Measurements from ENCODE around the gene FOXP1. TPM values are rescaled to one million over a fixed set of nuclear protein-coding genes. Genes with fewer than 3 reads are reported as not detected.

FOXP1 gene
- total RNA-seq, 2 donors from 2014 or later, result 42.1 to 50.0 TPM

- peak; percentile 8 to 71 for ATAC-seq
- intact Hi-C loops (cut with DNase I), result no loop called here
- no peak for DNase-seq
Observed at GRCh38 chr3:71055257-71056001, 528.1 kb downstream of the FOXP1 start.

DNA sequence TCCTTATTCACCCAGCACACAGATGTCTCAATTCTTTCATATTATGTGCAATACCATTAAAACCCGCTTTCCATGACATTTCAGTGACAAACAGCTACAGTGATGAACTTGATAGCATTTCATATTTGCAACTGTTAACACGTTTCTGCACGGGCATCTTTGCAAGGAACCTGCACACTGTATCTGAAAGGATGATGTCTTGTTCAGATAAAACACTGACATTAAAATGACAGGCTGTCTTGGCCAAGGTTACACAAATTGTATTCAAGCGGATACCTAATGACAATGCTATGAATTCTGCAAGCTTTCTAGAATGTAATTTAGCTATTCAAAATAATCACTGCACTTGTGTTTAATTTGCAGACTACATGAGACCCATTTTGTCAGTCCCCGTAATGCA, 529.2 kb downstream of the FOXP1 start:
- intact Hi-C loops (cut with DNase I), result no loop called here

DNA sequence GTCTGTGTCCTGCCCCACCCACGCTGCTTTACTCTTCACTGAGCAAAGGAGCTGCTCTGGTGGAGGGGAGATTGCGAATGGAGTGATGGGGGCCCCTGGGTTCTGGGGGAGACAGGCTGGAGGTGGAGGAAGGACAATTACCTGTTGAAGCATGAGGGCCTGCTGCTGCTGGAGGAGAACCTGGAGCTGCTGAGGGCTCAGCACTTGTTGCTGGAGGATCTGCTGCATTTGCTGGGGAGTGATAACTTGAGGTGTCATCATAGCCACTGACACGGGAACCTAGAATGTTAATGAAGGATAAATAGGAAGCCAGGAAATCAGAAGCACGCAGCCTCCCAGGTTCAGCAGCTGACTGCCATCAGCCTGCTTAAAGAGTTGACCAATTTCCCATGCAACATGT, 530.0 kb downstream of the FOXP1 start:
- DNase-seq, result no peak
- intact Hi-C loops (cut with DNase I), result no loop called here
- ATAC-seq, result no peak

More for the DNA sequence above, 529.2 kb downstream of the FOXP1 start:
- DNase-seq, result no peak
- ATAC-seq, result no peak

DNA sequence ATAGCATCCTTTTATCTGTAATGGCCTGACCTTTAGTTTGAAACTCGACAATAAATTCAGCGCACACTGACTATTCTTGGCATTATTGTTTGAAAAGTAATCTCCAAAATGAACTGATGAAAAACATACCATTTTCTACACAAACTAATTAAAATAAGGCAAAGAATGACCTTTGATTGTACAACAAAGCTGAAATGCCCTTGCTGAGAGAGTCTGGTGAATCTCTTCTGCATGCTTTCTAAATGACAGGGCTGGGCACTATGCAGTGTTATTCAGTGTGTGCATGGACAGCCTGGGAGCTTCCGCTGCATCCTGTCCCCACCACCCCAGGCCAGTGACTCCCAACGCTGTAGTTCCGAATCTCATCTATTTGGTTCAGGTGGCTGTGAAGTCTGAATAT, 530.8 kb downstream of the FOXP1 start:
- DNase-seq, result no peak
- intact Hi-C loops (cut with DNase I), result no loop called here
- ATAC-seq, result peak; percentile 24 to 59

DNA sequence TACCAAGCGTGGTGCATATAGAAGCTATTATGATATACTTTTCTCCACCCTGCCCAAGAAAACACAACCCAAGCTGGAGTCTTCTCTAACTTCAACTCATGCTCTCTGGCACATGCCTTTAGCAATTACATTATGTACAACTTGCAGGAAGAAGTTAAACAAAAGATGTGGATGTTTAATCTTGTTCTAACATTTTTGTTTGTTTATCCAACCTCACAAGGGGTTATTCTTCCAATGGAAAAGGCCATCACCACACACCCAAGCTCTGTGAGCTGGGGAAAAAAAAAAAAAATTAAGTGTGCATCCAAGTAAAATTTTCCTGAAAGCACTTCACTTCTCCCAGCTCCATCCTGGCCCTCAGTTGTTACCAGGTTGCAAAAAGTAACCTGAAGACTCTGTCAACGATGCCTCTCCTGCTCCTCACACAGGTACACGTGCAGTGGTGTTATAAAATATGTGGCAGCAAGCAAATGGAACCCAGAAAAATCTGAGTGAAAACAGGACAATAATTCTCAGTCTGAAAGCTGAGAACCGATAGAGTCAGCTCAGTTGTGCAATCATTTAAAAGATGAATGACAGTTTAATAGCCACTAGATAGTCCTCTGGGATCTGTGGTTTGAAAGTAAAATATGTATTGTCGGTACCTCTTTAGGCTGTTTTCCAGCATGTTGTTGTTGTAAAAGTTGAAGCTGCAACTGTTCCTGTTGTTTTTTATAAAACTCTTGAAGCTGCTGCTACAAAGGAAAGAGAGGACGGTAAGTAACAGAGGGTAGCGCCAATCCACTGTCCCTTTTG, 531.4 kb downstream of the FOXP1 start:
- no peak for DNase-seq
- peak in 1 of 2 donors; percentile 25 for ATAC-seq
- intact Hi-C loops (cut with DNase I), result no loop called here

- DNase-seq (no peak), ATAC-seq (no peak)
- intact Hi-C loops (cut with DNase I), result no loop called here
Observed at GRCh38 chr3:71051259-71051595, 532.3 kb downstream of the FOXP1 start.

GRCh38 chr3:71050538-71051258, 532.8 kb downstream of the FOXP1 start:
- ATAC-seq, result peak in 1 of 2 donors; percentile 25
- DNase-seq, result no peak
- intact Hi-C loops (cut with DNase I), result no loop called here

GRCh38 chr3:71050166-71050537, 533.4 kb downstream of the FOXP1 start:
- ATAC-seq (no peak), DNase-seq (no peak)
- intact Hi-C loops (cut with DNase I), result no loop called here

GRCh38 chr3:71048948-71049347, 534.6 kb downstream of the FOXP1 start:
- DNase-seq (peak; percentile 42), ATAC-seq (peak in 1 of 2 donors; percentile 40)
- intact Hi-C loops (cut with DNase I), result no loop called here

DNA sequence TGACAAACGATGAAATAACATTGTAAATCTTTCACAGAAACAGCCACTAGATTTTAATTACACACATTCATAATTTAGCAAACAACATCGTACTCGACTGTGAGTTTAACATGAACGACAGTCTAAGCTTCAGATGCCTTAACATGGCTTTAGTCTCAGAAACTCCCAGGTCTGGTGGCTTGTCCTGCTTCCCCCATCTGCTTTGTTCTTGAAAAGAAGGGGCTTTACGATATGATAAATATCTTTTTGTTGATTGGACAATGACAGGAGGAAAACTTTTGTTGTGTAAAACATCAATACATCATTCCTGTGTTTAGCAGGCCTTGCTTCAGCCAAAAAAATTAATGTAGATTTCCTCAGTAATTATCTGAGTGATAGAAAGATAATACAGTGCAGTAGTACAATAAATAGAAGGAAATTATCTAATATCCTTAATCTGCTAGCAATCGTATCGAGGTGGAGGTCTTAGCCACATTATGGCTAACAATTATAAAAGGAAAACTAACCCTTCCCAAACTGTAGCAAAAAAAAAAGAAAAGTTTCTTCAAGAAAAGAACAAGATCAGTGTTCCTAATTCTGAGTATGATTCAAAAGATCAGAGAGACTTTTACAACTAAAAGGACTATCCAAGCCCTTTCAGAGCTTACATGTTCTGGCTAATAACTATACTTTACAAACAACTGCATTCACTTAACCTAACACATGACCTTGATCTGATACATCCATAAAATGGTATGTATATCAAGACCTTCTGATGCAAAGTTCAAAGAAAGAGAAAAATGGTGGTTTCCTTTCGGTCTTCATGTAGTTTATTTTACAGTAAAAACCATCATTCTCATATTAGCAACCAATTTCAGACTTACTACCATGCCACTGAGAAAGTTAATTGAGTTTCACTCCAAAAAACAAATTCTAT, 535.7 kb downstream of the FOXP1 start:
- DNase-seq (no peak), ATAC-seq (no peak)
- intact Hi-C loops (cut with DNase I), result no loop called here

DNA sequence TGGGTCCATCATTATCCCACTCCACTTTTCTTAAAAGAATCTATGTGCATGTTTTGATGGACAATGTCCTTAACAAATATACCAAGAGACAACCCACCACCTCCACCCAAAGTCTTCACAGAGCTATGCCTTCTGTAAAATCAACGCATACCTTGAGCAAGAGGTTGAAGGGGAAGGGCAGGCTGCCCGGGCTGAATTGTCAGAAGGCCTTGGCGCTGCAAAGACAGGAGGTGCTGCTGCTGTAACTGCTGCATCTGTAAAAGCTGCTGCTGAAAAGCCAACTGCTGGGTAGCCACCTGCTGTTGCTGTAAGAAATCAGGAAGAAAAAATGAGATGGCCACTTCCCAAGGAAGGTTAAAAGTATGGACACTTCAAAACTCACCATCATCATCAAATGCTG, 536.7 kb downstream of the FOXP1 start:
- intact Hi-C loops (cut with DNase I), result no loop called here
- ATAC-seq, result no peak
- DNase-seq, result no peak

DNA sequence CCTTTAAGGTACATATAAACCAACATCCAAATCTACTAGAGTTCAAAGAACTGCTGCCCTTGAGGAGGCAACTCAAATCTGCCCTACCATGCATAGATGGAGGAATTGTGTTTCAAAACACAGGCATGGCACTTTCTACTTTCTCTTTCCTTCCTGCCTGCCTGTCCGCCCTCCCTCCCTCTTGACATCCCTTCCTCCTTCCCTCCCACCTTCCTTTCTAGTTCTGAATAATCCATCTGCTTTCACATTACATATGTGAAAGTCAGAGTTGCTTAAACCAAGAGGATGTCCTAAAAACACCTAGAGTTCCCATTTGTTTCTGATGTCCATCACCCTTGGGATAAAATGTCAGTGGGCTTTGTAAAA, 537.6 kb downstream of the FOXP1 start:
- intact Hi-C loops (cut with DNase I), result no loop called here
- no peak for ATAC-seq
- no peak for DNase-seq

DNA sequence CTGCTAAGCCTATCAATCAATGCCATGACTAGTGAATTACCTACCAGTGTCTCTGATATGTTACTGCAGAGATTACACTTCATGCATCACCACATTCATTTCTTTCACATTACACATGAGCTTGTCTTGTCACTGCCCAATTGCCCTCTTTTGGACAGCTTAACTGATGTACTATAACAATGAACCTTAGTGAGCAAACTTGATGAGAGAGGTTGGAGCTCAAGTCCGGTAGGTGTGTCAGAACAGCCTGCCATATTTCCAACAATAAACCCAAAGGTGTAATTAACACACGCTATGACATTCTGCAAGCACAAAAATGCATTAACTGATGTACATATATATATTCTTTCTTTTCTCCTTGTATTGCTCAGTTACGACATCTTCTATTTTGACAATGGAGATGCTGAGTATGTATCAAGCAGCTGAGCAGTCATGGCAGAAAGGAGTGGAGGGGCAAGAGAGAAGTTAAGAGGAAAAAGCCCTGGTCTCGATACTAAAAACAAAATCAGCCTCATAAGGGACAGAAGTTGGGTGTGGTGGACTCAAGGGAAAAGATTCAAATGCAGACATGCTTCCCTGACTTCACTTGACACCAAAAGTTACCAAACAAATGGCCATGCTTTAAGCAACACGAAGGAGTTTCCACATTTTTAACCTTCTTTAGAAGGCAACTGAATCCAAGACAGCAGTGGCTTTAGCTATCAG, 538.2 kb downstream of the FOXP1 start:
- intact Hi-C loops (cut with DNase I), result no loop called here
- no peak for ATAC-seq
- no peak for DNase-seq

DNA sequence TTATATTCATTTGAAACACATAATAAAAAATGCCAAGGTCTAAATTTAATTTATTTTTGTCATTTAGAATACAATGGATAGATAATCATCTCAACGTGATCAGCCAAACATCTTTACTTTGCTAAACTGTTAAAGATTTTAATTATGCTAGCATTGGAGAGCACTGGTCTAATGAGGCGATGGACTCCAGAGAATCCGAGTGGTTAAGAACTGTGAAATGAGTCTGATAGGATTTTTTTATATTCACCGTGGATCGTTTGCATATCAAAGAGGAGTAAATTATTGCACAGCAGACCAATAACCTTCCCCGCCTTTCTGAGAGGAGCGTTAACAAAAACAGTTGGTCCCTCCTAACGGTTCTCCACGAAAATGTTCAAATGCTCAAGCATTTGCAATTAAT, 540.8 kb downstream of the FOXP1 start:
- DNase-seq, result no peak
- no peak for ATAC-seq
- intact Hi-C loops (cut with DNase I), result no loop called here

- intact Hi-C loops (cut with DNase I), result no loop called here
- no peak for ATAC-seq
- DNase-seq, result no peak
Observed at GRCh38 chr3:71041371-71041770, 542.2 kb downstream of the FOXP1 start.

- intact Hi-C loops (cut with DNase I), result no loop called here
- ATAC-seq (no peak), DNase-seq (no peak)
Observed at GRCh38 chr3:71039332-71039731, 544.2 kb downstream of the FOXP1 start.

DNA sequence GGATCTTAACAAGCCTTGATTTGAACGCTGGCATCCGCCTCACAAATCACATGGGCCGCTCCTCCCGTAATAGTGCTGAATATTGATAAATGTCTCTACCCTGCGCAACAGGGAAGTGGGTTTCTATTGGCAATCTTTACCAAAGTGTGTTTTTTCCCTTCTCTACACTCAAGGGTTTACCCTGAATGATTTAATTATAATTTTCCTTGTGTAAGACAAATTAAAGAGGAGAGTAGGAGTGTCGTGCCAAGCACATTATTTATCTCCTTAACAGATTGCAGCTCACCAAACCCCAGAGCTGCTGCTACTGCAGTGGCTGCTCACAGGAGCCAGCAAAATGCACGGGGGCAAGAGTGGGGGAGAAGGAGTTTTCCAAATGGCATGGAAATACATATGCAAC, 545.8 kb downstream of the FOXP1 start:
- intact Hi-C loops (cut with DNase I), result no loop called here

DNA sequence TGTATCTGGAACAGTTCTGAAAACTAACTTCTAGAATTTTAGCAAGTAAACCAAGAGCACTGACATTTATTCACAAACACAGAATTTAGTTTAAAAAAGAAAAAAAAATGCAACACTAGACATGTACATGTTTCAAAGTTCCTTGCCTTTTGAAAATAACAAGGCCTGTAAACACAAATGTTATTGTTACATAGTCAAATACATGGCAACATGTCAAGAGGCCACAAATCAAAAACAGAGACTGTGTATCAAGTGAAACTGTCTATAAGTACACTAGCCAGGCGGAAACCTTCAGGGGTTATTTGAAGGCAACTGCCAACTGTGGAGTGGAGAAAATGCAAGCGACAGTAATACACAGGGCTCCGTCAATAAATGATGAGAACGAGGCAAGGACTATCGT, 547.6 kb downstream of the FOXP1 start:
- ATAC-seq (no peak), DNase-seq (no peak)
- intact Hi-C loops (cut with DNase I), result no loop called here

More for the DNA sequence above, 545.8 kb downstream of the FOXP1 start:
- DNase-seq (no peak), ATAC-seq (no peak)

- intact Hi-C loops (cut with DNase I), result no loop called here
- ATAC-seq, result no peak
- DNase-seq, result no peak
Observed at GRCh38 chr3:71035314-71035713, 548.2 kb downstream of the FOXP1 start.

All from left cardiac atrium (tissue), 4 donors.